Endothelial cell of umbilical vein (primary cell): Measurements from ENCODE around the gene GCGR.

ENCODE experiments used
- EZH2 ChIP-seq: IDR thresholded peaks from 2 replicates; pipeline ENCODE4 v1.6.1; 2012; ENCODE audit warnings: borderline replicate concordance, low read depth, mild to moderate bottlenecking, moderate library complexity, low read length, inconsistent platforms; ENCODE audit not compliant: severe bottlenecking
- FOS ChIP-seq: IDR thresholded peaks from 2 replicates; pipeline ENCODE4 v1.6.1; 2011; ENCODE audit warnings: mild to moderate bottlenecking, low read length, moderate library complexity, borderline replicate concordance; ENCODE audit not compliant: insufficient read depth
- GATA2 ChIP-seq: IDR thresholded peaks from 2 replicates; pipeline ENCODE4 v1.7.0; 2011; ENCODE audit warnings: low read depth, mild to moderate bottlenecking, moderate library complexity, mixed read lengths, low read length; ENCODE audit not compliant: insufficient read length, insufficient read depth
- JUN ChIP-seq: IDR thresholded peaks from 2 replicates; pipeline ENCODE4 v1.6.1; 2011; ENCODE audit warnings: borderline replicate concordance, low read depth; ENCODE audit not compliant: insufficient read length, insufficient read depth
- MYC ChIP-seq: IDR thresholded peaks from one replicate; pipeline ENCODE4 v1.6.1; 2011; ENCODE audit warnings: mild to moderate bottlenecking, low read depth, low read length
- POLR2A ChIP-seq: IDR thresholded peaks from 2 replicates; pipeline ENCODE4 v1.6.1; 2012; ENCODE audit warnings: low read depth, mild to moderate bottlenecking, control low read depth, low read length
- POLR2AphosphoS5 ChIP-seq: IDR thresholded peaks from 2 replicates; pipeline ENCODE4 v1.6.1; 2012; ENCODE audit warnings: low read depth, mild to moderate bottlenecking, control low read depth, low read length, moderate library complexity; ENCODE audit not compliant: insufficient read depth
- TF ChIP-seq, protein P1 (sequence below): IDR thresholded peaks from 2 replicates; pipeline ENCODE4 v1.6.1; 2011; ENCODE audit not compliant: insufficient read depth, insufficient read length
- TF ChIP-seq, protein P2 (sequence below), 2 donors: IDR thresholded peaks; 1 replicate in 1 of 2; 2 replicates in 1 of 2; pipeline ENCODE4 v1.5.1; 2011; ENCODE audit warnings: low read length in 2 of 2, mild to moderate bottlenecking in 2 of 2, moderate library complexity in 2 of 2, control low read depth in 1 of 2, inconsistent platforms in 1 of 2, low read depth in 1 of 2; ENCODE audit not compliant: insufficient read depth in 1 of 2; ENCODE audit errors: extremely low read depth in 1 of 2

- TF ChIP-seq JUN = no peak
- TF ChIP-seq, protein P1, sequence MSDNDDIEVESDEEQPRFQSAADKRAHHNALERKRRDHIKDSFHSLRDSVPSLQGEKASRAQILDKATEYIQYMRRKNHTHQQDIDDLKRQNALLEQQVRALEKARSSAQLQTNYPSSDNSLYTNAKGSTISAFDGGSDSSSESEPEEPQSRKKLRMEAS = no peak
- TF ChIP-seq, protein P2, sequence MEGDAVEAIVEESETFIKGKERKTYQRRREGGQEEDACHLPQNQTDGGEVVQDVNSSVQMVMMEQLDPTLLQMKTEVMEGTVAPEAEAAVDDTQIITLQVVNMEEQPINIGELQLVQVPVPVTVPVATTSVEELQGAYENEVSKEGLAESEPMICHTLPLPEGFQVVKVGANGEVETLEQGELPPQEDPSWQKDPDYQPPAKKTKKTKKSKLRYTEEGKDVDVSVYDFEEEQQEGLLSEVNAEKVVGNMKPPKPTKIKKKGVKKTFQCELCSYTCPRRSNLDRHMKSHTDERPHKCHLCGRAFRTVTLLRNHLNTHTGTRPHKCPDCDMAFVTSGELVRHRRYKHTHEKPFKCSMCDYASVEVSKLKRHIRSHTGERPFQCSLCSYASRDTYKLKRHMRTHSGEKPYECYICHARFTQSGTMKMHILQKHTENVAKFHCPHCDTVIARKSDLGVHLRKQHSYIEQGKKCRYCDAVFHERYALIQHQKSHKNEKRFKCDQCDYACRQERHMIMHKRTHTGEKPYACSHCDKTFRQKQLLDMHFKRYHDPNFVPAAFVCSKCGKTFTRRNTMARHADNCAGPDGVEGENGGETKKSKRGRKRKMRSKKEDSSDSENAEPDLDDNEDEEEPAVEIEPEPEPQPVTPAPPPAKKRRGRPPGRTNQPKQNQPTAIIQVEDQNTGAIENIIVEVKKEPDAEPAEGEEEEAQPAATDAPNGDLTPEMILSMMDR (IDR thresholded peaks at IDR 0.05; ENCODE audit: extremely low read depth in 1 of 2, insufficient read depth in 1 of 2, low read depth in 1 of 2, low read length in 2 of 2) = no peak
- no peak for TF ChIP-seq EZH2
- no peak for TF ChIP-seq POLR2A
- no peak for TF ChIP-seq POLR2AphosphoS5
- no peak for TF ChIP-seq FOS
- TF ChIP-seq MYC = no peak
- no peak for TF ChIP-seq GATA2
Observed at GRCh38 chr17:81809556-81809998, 5.6 kb downstream of the GCGR start.
